Measurements from ENCODE around the gene PAM. TPM values are rescaled to one million over a fixed set of nuclear protein-coding genes. Genes with fewer than 3 reads are reported as not detected.

Gene PAM
- total RNA-seq, 1 experiment from 2014 or later = 257 TPM

- TSS peak; percentile 94 for BruUV-seq (replicated peaks)
- Histone ChIP-seq H3K79me2 (ENCODE audit: insufficient read depth, low read length) (peaks cover 41% of the 10 kb centered on the region), H3K4me2 (ENCODE audit: low read length) (peak overlapping the region; percentile 91), H2AFZ (ENCODE audit: low read depth, low read length, poor library complexity, severe bottlenecking) (no peak overlapping the region), H3K4me1 (ENCODE audit: control insufficient read depth in 1 of 2, insufficient read depth in 2 of 2, low read length in 2 of 2) (peaks cover 53 to 63% of the 10 kb centered on the region in 2 experiments), H3K4me3 (replicated peaks in 1 of 2; ENCODE audit: low read depth in 1 of 2, low read length in 2 of 2) (peak overlapping the region; percentile 68 to 80), H3K9me3 (ENCODE audit: control insufficient read depth in 1 of 2, insufficient read depth in 1 of 2, low read depth in 1 of 2, low read length in 2 of 2) (no peaks in the 10 kb centered on the region), H3K27me3 (ENCODE audit: insufficient read depth, low read length) (no peaks in the 10 kb centered on the region), H3K9me2 (ENCODE audit: insufficient read depth) (no peaks in the 10 kb centered on the region), H3K27ac (ENCODE audit: low read depth, low read length) (peak overlapping the region; percentile 99), H3K36me3 (ENCODE audit: control insufficient read depth in 1 of 2, insufficient read depth in 2 of 2, low read length in 2 of 2) (peaks cover 0 to 9% of the 10 kb centered on the region in 2 experiments; a peak in 2 of 4 replicates), H4K20me1 (ENCODE audit: insufficient read depth) (no peaks in the 10 kb centered on the region), H3K9ac (ENCODE audit: low read length) (peak overlapping the region; percentile 90)
- intact Hi-C loops (cut with micrococcal nuclease) = loop anchor here (5.0 kb wide), 2 partner anchors 47 to 92 kb away; no protein-coding TSS in a partner anchor
- 0 out of 2 replicates have a peak, but pooled peaks have one; percentile 20 for TF ChIP-seq FOSL1 (IDR thresholded peaks at IDR 0.05; ENCODE audit: low read depth)
- no peak for TF ChIP-seq SRF (IDR thresholded peaks at IDR 0.05; ENCODE audit: low read depth)
- TF ChIP-seq CEBPB (IDR thresholded peaks at IDR 0.05; ENCODE audit: low read depth) = no peak
- ChIA-PET CTCF (interaction anchor here (2.1 kb wide), 1 partner anchor 184 kb away, joined by 8 read pairs; no protein-coding TSS in a partner anchor), POLR2A (interaction anchor here (0.9 to 1.9 kb wide), 7 partner anchors 10 to 183 kb away, joined by 3 to 8 read pairs (median 4); no protein-coding TSS in a partner anchor), RAD21 (ENCODE audit: low non-redundant PET in 1 of 2, low total read pairs in 2 of 2, uncharacterized antibody in 2 of 2, unreplicated experiment in 2 of 2) (no interaction called here)
- ATAC-seq = peak; percentile 56
- DNase-seq (ENCODE audit: low read depth, low spot score) = peak; percentile 49
Observed at GRCh38 chr5:102865171-102865509, 110.0 kb downstream of the PAM start.

DNA sequence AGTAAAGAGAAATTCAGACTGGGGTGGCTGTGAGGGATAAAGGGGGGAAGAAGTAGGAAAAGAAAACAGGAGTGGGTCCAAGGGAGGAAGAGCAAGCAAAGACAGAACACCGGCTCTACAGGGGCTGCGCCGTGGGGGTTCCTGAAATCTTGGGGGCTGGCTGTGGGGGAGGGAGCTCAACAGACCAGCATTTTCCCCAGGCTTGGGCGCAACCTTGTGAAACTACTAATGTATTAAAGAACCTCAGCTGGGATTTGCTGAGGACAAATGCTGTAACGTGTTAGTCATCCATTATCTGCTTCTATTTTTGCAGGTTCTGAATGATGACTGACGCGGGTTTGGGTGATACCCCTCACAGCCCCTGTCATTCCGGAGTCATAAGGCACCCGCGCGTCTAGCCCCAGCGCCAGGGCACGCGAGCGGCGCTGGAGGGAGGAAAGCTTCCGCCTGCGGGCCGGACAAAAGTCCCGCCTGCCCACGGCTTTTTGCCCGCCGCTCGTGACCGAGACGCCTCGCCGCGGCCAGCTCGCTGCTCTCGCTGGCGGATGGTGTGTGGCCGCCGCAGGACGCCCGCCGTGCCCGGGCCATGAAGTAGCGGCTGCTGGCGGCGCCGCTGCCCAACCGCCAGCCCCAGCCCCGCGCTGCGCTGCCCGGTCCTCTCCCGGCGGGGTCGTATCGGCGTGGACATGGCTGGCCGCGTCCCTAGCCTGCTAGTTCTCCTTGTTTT is 110.6 kb downstream of the PAM start:
- Histone ChIP-seq H4K20me1 (ENCODE audit: insufficient read depth) (no peaks in the 10 kb centered on the region), H3K27ac (ENCODE audit: low read depth, low read length) (peak overlapping the region; percentile 99), H3K4me3 (replicated peaks in 1 of 2; ENCODE audit: low read depth in 1 of 2, low read length in 2 of 2) (peak overlapping the region; percentile 68 to 80), H3K36me3 (ENCODE audit: control insufficient read depth in 1 of 2, insufficient read depth in 2 of 2, low read length in 2 of 2) (peaks cover 0 to 9% of the 10 kb centered on the region in 2 experiments; a peak in 2 of 4 replicates), H3K9ac (ENCODE audit: low read length) (peak overlapping the region; percentile 90), H3K9me3 (ENCODE audit: control insufficient read depth in 1 of 2, insufficient read depth in 1 of 2, low read depth in 1 of 2, low read length in 2 of 2) (no peaks in the 10 kb centered on the region), H3K4me1 (ENCODE audit: control insufficient read depth in 1 of 2, insufficient read depth in 2 of 2, low read length in 2 of 2) (peaks cover 53 to 68% of the 10 kb centered on the region in 2 experiments), H3K4me2 (ENCODE audit: low read length) (peak overlapping the region; percentile 91), H3K9me2 (ENCODE audit: insufficient read depth) (no peaks in the 10 kb centered on the region), H3K79me2 (ENCODE audit: insufficient read depth, low read length) (peaks cover 46% of the 10 kb centered on the region), H2AFZ (ENCODE audit: low read depth, low read length, poor library complexity, severe bottlenecking) (no peak overlapping the region), H3K27me3 (ENCODE audit: insufficient read depth, low read length) (no peaks in the 10 kb centered on the region)
- DNase-seq (ENCODE audit: low read depth, low spot score) (peak; percentile 86), ATAC-seq (peak; percentile 86)
- ChIA-PET RAD21 (ENCODE audit: low non-redundant PET in 1 of 2, low total read pairs in 2 of 2, uncharacterized antibody in 2 of 2, unreplicated experiment in 2 of 2) (interaction anchor here in 1 of 2 experiments (0.6 kb wide), 1 partner anchor 34 kb away, joined by 3 read pairs; no protein-coding TSS in a partner anchor), POLR2A (interaction anchor here (0.9 to 1.9 kb wide), 7 partner anchors 11 to 184 kb away, joined by 3 to 8 read pairs (median 4); no protein-coding TSS in a partner anchor), CTCF (interaction anchor here (2.1 kb wide), 1 partner anchor 184 kb away, joined by 8 read pairs; no protein-coding TSS in a partner anchor)
- no TSS peak for BruUV-seq (replicated peaks)
- intact Hi-C loops (cut with micrococcal nuclease) = loop anchor here (5.0 kb wide), 2 partner anchors 47 to 92 kb away; no protein-coding TSS in a partner anchor
- TF ChIP-seq EZH2 (IDR thresholded peaks at IDR 0.05) (no peak), CEBPB (IDR thresholded peaks at IDR 0.05; ENCODE audit: low read depth) (peak; percentile 42; the same call in 1 of the 2 replicates), ZFX (IDR thresholded peaks at IDR 0.05) (no peak), SIN3A (IDR thresholded peaks at IDR 0.05; ENCODE audit: low read depth) (peak; percentile 93), FOSL1 (IDR thresholded peaks at IDR 0.05; ENCODE audit: low read depth) (peak; percentile 68; the same call in 1 of the 2 replicates), POLR2AphosphoS5 (IDR thresholded peaks at IDR 0.05; ENCODE audit: low read depth, low read length) (peak; percentile 81), EGR1 (IDR thresholded peaks at IDR 0.05; ENCODE audit: low read depth) (peak; percentile 43; the same call in 1 of the 2 replicates), JUND (IDR thresholded peaks at IDR 0.05) (peak; percentile 80), CBX3 (IDR thresholded peaks at IDR 0.05; ENCODE audit: low read depth) (no peak), MAX (IDR thresholded peaks at IDR 0.05) (peak; percentile 52; the same call in 1 of the 2 replicates), SRF (IDR thresholded peaks at IDR 0.05; ENCODE audit: low read depth) (no peak)
- TF ChIP-seq, protein P1, sequence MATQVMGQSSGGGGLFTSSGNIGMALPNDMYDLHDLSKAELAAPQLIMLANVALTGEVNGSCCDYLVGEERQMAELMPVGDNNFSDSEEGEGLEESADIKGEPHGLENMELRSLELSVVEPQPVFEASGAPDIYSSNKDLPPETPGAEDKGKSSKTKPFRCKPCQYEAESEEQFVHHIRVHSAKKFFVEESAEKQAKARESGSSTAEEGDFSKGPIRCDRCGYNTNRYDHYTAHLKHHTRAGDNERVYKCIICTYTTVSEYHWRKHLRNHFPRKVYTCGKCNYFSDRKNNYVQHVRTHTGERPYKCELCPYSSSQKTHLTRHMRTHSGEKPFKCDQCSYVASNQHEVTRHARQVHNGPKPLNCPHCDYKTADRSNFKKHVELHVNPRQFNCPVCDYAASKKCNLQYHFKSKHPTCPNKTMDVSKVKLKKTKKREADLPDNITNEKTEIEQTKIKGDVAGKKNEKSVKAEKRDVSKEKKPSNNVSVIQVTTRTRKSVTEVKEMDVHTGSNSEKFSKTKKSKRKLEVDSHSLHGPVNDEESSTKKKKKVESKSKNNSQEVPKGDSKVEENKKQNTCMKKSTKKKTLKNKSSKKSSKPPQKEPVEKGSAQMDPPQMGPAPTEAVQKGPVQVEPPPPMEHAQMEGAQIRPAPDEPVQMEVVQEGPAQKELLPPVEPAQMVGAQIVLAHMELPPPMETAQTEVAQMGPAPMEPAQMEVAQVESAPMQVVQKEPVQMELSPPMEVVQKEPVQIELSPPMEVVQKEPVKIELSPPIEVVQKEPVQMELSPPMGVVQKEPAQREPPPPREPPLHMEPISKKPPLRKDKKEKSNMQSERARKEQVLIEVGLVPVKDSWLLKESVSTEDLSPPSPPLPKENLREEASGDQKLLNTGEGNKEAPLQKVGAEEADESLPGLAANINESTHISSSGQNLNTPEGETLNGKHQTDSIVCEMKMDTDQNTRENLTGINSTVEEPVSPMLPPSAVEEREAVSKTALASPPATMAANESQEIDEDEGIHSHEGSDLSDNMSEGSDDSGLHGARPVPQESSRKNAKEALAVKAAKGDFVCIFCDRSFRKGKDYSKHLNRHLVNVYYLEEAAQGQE (IDR thresholded peaks at IDR 0.05; ENCODE audit: low read depth) = no peak
- TF ChIP-seq, protein P2, sequence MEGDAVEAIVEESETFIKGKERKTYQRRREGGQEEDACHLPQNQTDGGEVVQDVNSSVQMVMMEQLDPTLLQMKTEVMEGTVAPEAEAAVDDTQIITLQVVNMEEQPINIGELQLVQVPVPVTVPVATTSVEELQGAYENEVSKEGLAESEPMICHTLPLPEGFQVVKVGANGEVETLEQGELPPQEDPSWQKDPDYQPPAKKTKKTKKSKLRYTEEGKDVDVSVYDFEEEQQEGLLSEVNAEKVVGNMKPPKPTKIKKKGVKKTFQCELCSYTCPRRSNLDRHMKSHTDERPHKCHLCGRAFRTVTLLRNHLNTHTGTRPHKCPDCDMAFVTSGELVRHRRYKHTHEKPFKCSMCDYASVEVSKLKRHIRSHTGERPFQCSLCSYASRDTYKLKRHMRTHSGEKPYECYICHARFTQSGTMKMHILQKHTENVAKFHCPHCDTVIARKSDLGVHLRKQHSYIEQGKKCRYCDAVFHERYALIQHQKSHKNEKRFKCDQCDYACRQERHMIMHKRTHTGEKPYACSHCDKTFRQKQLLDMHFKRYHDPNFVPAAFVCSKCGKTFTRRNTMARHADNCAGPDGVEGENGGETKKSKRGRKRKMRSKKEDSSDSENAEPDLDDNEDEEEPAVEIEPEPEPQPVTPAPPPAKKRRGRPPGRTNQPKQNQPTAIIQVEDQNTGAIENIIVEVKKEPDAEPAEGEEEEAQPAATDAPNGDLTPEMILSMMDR (IDR thresholded peaks at IDR 0.05 in 2 of 3, conservative IDR thresholded peaks at IDR 0.05 in 1 of 3; ENCODE audit: borderline replicate concordance in 1 of 3, insufficient read depth in 1 of 3, low read depth in 2 of 3, low read length in 2 of 3) = no peak
